Effector memory CD4-positive, alpha-beta T cell (primary cell): ENCODE results near the gene CACNA2D1.

Source experiments
- DNase-seq, 3 donors: peaks; one replicate each; pipeline ENCODE4 v3.0.0-alpha.2; 2020
- H3K27ac ChIP-seq: 2 replicates; pipeline ENCODE4 v1.7.0; 2013; ENCODE audit warnings: mild to moderate bottlenecking, low read length, moderate library complexity; ENCODE audit not compliant: insufficient read depth, poor library complexity, severe bottlenecking
- H3K27me3 ChIP-seq: replicated peaks from 2 replicates; pipeline ENCODE4 v1.7.0; 2013; ENCODE audit warnings: mild to moderate bottlenecking, low read length; ENCODE audit not compliant: insufficient read depth, control insufficient read depth, poor library complexity, severe bottlenecking
- H3K36me3 ChIP-seq: 2 replicates; pipeline ENCODE4 v1.7.0; 2013; ENCODE audit warnings: mild to moderate bottlenecking, low read length, moderate library complexity; ENCODE audit not compliant: control insufficient read depth, insufficient read depth
- H3K4me1 ChIP-seq: 2 replicates; pipeline ENCODE4 v1.7.0; 2013; ENCODE audit warnings: low read length, mild to moderate bottlenecking; ENCODE audit not compliant: control insufficient read depth, insufficient read depth, poor library complexity, severe bottlenecking
- H3K4me3 ChIP-seq: 2 replicates; pipeline ENCODE4 v1.7.0; 2013; ENCODE audit warnings: low read length, low read depth, mild to moderate bottlenecking; ENCODE audit not compliant: insufficient read depth, poor library complexity, severe bottlenecking
- H3K9me3 ChIP-seq: 2 replicates; pipeline ENCODE4 v1.7.0; 2013; ENCODE audit warnings: mild to moderate bottlenecking, low read length, moderate library complexity; ENCODE audit not compliant: control insufficient read depth

CACNA2D1 gene

GRCh38 chr7:82085116-82085515 lies 358.5 kb downstream of the CACNA2D1 start:
- H3K27ac ChIP-seq: no peak overlapping the region

DNA sequence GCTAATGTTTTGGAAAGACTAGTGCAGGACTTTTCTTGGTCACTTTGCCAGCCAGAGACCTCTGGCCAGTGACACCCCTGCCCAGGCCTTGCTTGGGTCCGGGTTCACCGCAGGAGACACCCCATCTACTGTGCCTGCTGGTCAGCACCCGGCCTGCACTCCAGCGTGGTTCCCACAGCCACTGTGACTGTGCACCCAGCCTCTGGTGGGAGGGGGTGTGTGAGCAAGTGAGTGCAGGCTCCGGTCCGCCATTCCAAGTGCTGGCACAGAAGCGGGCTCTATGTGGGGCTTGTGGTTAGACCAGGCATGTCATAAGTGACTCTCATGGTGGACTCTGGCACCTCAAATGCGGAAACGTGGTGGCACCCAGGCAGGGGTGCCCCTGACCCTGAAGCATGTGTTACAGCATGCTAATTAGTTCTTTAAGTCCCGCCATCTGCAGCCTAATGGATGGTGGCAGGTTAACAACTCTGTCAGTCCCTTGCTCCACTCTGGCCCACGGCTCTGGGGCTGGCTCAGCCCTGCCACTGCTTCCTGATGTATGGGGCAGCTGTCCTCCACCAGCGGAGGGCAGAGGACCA lies 361.8 kb downstream of the CACNA2D1 start:
- H3K4me1 ChIP-seq: no peaks in the 10 kb centered on the region
- no peak overlapping the region for H3K27ac ChIP-seq
- H3K36me3 ChIP-seq: no peaks in the 10 kb centered on the region
- no peak for DNase-seq
- no peak overlapping the region for H3K4me3 ChIP-seq
- no peaks in the 10 kb centered on the region for H3K9me3 ChIP-seq
- H3K27me3 ChIP-seq: no peaks in the 10 kb centered on the region

More at GRCh38 chr7:82085116-82085515, 358.5 kb downstream of the CACNA2D1 start:
- H3K36me3 ChIP-seq: no peaks in the 10 kb centered on the region
- H3K27me3 ChIP-seq: no peaks in the 10 kb centered on the region
- no peak overlapping the region for H3K4me3 ChIP-seq
- DNase-seq: no peak
- H3K4me1 ChIP-seq: no peaks in the 10 kb centered on the region
- no peaks in the 10 kb centered on the region for H3K9me3 ChIP-seq

- no peaks in the 10 kb centered on the region for H3K4me1 ChIP-seq
- no peaks in the 10 kb centered on the region for H3K36me3 ChIP-seq
- H3K9me3 ChIP-seq: no peaks in the 10 kb centered on the region
- no peak for DNase-seq
- no peak overlapping the region for H3K4me3 ChIP-seq
- H3K27ac ChIP-seq: no peak overlapping the region
- no peaks in the 10 kb centered on the region for H3K27me3 ChIP-seq
These were observed 363.2 kb downstream of the CACNA2D1 start for GRCh38 chr7:82080254-82080927.

GRCh38 chr7:82079527-82079926 lies 364.1 kb downstream of the CACNA2D1 start:
- Histone ChIP-seq H3K9me3 (no peaks in the 10 kb centered on the region), H3K36me3 (no peaks in the 10 kb centered on the region)
- no peak for DNase-seq

GRCh38 chr7:82078807-82079206 lies 364.8 kb downstream of the CACNA2D1 start:
- H3K27ac ChIP-seq: no peak overlapping the region
- no peak overlapping the region for H3K4me3 ChIP-seq
- no peaks in the 10 kb centered on the region for H3K9me3 ChIP-seq
- DNase-seq: no peak
- H3K36me3 ChIP-seq: no peaks in the 10 kb centered on the region
- no peaks in the 10 kb centered on the region for H3K27me3 ChIP-seq
- no peaks in the 10 kb centered on the region for H3K4me1 ChIP-seq

More at GRCh38 chr7:82079527-82079926, 364.1 kb downstream of the CACNA2D1 start:
- H3K27me3 ChIP-seq: no peaks in the 10 kb centered on the region
- H3K27ac ChIP-seq: no peak overlapping the region
- no peaks in the 10 kb centered on the region for H3K4me1 ChIP-seq
- no peak overlapping the region for H3K4me3 ChIP-seq

- no peak for DNase-seq
- H3K27me3 ChIP-seq: no peaks in the 10 kb centered on the region
- H3K36me3 ChIP-seq: no peaks in the 10 kb centered on the region
- H3K9me3 ChIP-seq: no peaks in the 10 kb centered on the region
- no peak overlapping the region for H3K4me3 ChIP-seq
- no peaks in the 10 kb centered on the region for H3K4me1 ChIP-seq
- H3K27ac ChIP-seq: no peak overlapping the region
These were observed 372.1 kb downstream of the CACNA2D1 start for GRCh38 chr7:82071468-82071867.

GRCh38 chr7:82067628-82068264 lies 375.8 kb downstream of the CACNA2D1 start:
- no peak overlapping the region for H3K4me3 ChIP-seq
- DNase-seq: no peak
- H3K27me3 ChIP-seq: no peaks in the 10 kb centered on the region
- no peaks in the 10 kb centered on the region for H3K9me3 ChIP-seq
- H3K4me1 ChIP-seq: no peaks in the 10 kb centered on the region
- no peaks in the 10 kb centered on the region for H3K36me3 ChIP-seq
- H3K27ac ChIP-seq: no peak overlapping the region

GRCh38 chr7:82057476-82057875 lies 386.1 kb downstream of the CACNA2D1 start:
- Histone ChIP-seq H3K4me3 (no peak overlapping the region), H3K27ac (no peak overlapping the region), H3K27me3 (no peaks in the 10 kb centered on the region), H3K9me3 (no peaks in the 10 kb centered on the region), H3K4me1 (no peaks in the 10 kb centered on the region), H3K36me3 (no peaks in the 10 kb centered on the region)
- DNase-seq: no peak

GRCh38 chr7:82056282-82056681 lies 387.3 kb downstream of the CACNA2D1 start:
- no peaks in the 10 kb centered on the region for H3K9me3 ChIP-seq
- H3K36me3 ChIP-seq: no peaks in the 10 kb centered on the region
- no peaks in the 10 kb centered on the region for H3K27me3 ChIP-seq
- no peak for DNase-seq
- no peaks in the 10 kb centered on the region for H3K4me1 ChIP-seq
- H3K4me3 ChIP-seq: no peak overlapping the region
- no peak overlapping the region for H3K27ac ChIP-seq

- no peak overlapping the region for H3K4me3 ChIP-seq
- no peak overlapping the region for H3K27ac ChIP-seq
- DNase-seq: no peak
- H3K27me3 ChIP-seq: no peaks in the 10 kb centered on the region
- no peaks in the 10 kb centered on the region for H3K4me1 ChIP-seq
- no peaks in the 10 kb centered on the region for H3K9me3 ChIP-seq
- H3K36me3 ChIP-seq: no peaks in the 10 kb centered on the region
These were observed 389.0 kb downstream of the CACNA2D1 start for GRCh38 chr7:82054544-82054943.
